Right lobe of liver (tissue), 6 donors: ENCODE data around the gene CAPSL. TPM values are rescaled to one million over a fixed set of nuclear protein-coding genes. Genes with fewer than 3 reads are reported as not detected.
A peak's percentile ranks its signal among the peaks of the same experiment; 100 is the strongest.
"Not testable (repeated sequence)": the region's sequence is repeated elsewhere in the genome, so short reads cannot be mapped to it uniquely, and the experiment has no call there.

ENCODE experiments used
- ATAC-seq, 4 donors: fragments of 200-7000 bp; cut with Tn5 transposase; one replicate each; pipeline ENCODE4 v1.9.1; 2020; ENCODE audit warnings: mild to moderate bottlenecking in 4 of 4, moderate library complexity in 4 of 4
- DNase-seq, 3 donors: peaks; one replicate each; pipeline ENCODE4 v3.0.0-alpha.2; 2020
- H3K27ac ChIP-seq, 3 donors: fragments of 200-600 bp; one replicate each; pipeline ENCODE4 v1.8.0; 2022
- H3K27me3 ChIP-seq, 2 donors: fragments of 200-600 bp; one replicate each; pipeline ENCODE4 v1.8.0; 2022
- H3K36me3 ChIP-seq, 4 donors: fragments of 200-600 bp; sonication (generic) in 1 of 4; one replicate each; pipeline versions ENCODE4 v1.5.1 to v1.8.0; 2017 to 2022; ENCODE audit warnings: control low read depth in 1 of 4
- H3K4me1 ChIP-seq, 4 donors: fragments of 200-600 bp; sonication (generic) in 1 of 4; one replicate each; pipeline versions ENCODE4 v1.5.1 to v1.8.0; 2017 to 2022; ENCODE audit warnings: control low read depth in 1 of 4
- H3K4me3 ChIP-seq, 3 donors: fragments of 200-600 bp; one replicate each; pipeline ENCODE4 v1.8.0; 2022
- H3K9me3 ChIP-seq, 4 donors: fragments of 200-600 bp; sonication (generic) in 1 of 4; one replicate each; pipeline versions ENCODE4 v1.5.1 to v1.8.0; 2017 to 2022; ENCODE audit warnings: control low read depth in 1 of 4
- POLR2A ChIP-seq: fragments of 450-650 bp; IDR thresholded peaks from one replicate; pipeline ENCODE4 v1.6.1; 2017; ENCODE audit warnings: antibody characterized with exemption, mild to moderate bottlenecking
- WGBS: methylation state at CpG from one replicate; pipeline ENCODE4 v1.1.6; 2018; ENCODE audit warnings: low coverage, low lambda C conversion rate; ENCODE audit not compliant: insufficient coverage; ENCODE audit errors: missing lambda C conversion rate; 5-methylcytosine and 5-hydroxymethylcytosine counted together
- intact Hi-C, 2 donors: fragments of 100-400 bp; cut with DNase I; formaldehyde crosslinking; loops; one replicate each; pipeline versions ENCODE4 v1.11.2 to v1.14.1; 2022
- total RNA-seq, 6 experiments: library from RNA; depleted of rRNA in 2 of 6; stranded (reverse); fragments of >200 nt in 2 of 6; fragmentation: NEBNext Ultra II Directional in 3 of 6; extraction: Animal tissue kit (Norgen Biotek cat#: 25700) in 3 of 6; gene quantifications; one replicate each; pipeline versions ENCODE4 v1.1.0 to v1.2.4, GENCODE V29; 2016 to 2023
- TF ChIP-seq, protein P1 (sequence below), 4 donors: fragments of 200-600 bp in 3 of 4; fragments of 450-650 bp in 1 of 4; IDR thresholded peaks; one replicate each; pipeline versions ENCODE4 v1.5.1 to v1.8.0; 2016 to 2022; ENCODE audit warnings: antibody characterized with exemption in 4 of 4, mild to moderate bottlenecking in 2 of 4
- donor health status: DM: no; HTN: yes; CAD: no.
- donor health status: DM: no; HTN: no; CAD: no.
- donor health status: DM: no; HTN: no; CAD: no.
- donor health status: DM: no; HTN: yes; CAD: no.
- donor health status: DM: no; HTN: yes; CAD: no.

CAPSL gene
- total RNA-seq, 6 experiments from 2014 or later = not detected

DNA sequence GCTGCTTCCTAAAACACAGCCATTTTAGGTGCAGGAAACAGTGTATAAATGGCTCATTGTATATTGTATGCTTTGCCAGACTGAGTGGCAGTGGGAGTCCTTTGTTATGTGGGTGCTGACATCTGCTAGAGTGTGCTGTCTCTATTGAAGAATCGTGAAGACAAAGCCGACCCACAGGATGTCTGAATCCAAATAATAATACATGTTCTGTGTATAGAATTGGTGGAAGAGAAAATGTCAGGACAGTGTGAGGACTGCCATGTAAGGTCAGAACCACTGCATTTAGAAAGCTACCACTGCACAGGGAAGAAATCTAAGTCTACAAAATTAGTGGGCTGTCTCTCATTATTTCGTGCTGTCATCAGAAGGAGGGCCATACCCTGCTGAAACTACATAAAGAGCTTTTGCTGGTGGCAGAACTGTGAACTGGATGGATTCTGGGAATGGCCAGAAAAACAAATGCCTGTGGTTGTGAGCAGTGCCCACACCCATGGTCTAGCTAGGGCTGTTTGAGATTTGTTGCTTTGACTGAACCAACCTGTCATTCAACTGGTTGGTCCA lies 79.2 kb downstream of the CAPSL start:
- no peak for TF ChIP-seq POLR2A
- TF ChIP-seq, protein P1, sequence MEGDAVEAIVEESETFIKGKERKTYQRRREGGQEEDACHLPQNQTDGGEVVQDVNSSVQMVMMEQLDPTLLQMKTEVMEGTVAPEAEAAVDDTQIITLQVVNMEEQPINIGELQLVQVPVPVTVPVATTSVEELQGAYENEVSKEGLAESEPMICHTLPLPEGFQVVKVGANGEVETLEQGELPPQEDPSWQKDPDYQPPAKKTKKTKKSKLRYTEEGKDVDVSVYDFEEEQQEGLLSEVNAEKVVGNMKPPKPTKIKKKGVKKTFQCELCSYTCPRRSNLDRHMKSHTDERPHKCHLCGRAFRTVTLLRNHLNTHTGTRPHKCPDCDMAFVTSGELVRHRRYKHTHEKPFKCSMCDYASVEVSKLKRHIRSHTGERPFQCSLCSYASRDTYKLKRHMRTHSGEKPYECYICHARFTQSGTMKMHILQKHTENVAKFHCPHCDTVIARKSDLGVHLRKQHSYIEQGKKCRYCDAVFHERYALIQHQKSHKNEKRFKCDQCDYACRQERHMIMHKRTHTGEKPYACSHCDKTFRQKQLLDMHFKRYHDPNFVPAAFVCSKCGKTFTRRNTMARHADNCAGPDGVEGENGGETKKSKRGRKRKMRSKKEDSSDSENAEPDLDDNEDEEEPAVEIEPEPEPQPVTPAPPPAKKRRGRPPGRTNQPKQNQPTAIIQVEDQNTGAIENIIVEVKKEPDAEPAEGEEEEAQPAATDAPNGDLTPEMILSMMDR (IDR thresholded peaks at IDR 0.05) = no peak
- intact Hi-C loops = no loop called here
- WGBS = 39% methylated on average over 3 of the region's 3 CpGs
- no peak overlapping the region for H3K27ac ChIP-seq
- H3K4me3 ChIP-seq = no peak overlapping the region
- no peaks in the 10 kb centered on the region for H3K9me3 ChIP-seq
- no peaks in the 10 kb centered on the region for H3K27me3 ChIP-seq
- no peak for DNase-seq
- H3K4me1 ChIP-seq = no peaks in the 10 kb centered on the region
- no peaks in the 10 kb centered on the region for H3K36me3 ChIP-seq
- ATAC-seq = no peak

DNA sequence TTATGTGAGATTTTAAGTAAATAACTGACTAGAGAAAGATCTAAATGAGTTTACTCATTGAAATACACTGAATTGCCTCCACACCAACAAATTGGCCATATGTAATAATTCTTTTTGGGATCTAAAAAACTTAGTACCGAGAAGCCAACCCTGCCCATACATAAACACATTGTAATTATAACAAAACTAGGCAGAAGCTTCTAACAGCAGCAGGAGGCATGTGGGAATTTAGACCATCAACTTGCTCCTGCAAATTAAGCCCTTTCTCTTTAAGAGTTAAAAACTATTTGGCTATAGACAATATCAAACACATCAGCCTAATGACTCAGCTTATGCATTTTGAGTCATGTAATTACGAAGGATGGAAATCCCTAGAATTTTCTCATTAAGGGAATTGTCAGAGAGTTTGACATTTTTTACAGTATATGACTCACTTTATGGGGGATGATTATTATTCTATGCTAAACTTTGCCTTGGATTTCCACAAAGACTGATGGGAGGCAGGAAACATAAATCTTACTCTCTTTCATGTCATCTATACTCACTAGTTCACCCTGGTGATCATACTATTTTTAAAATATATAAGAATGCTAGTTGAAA lies 80.7 kb downstream of the CAPSL start:
- no peak for DNase-seq
- Histone ChIP-seq H3K36me3 (no peaks in the 10 kb centered on the region), H3K27ac (no peak overlapping the region), H3K4me1 (no peaks in the 10 kb centered on the region), H3K9me3 (no peaks in the 10 kb centered on the region), H3K4me3 (no peak overlapping the region), H3K27me3 (no peaks in the 10 kb centered on the region)
- intact Hi-C loops = no loop called here
- WGBS = 31% methylated on average over 2 of the region's 2 CpGs
- TF ChIP-seq POLR2A = no peak
- TF ChIP-seq, protein P1 (IDR thresholded peaks at IDR 0.05) = no peak
- no peak for ATAC-seq

DNA sequence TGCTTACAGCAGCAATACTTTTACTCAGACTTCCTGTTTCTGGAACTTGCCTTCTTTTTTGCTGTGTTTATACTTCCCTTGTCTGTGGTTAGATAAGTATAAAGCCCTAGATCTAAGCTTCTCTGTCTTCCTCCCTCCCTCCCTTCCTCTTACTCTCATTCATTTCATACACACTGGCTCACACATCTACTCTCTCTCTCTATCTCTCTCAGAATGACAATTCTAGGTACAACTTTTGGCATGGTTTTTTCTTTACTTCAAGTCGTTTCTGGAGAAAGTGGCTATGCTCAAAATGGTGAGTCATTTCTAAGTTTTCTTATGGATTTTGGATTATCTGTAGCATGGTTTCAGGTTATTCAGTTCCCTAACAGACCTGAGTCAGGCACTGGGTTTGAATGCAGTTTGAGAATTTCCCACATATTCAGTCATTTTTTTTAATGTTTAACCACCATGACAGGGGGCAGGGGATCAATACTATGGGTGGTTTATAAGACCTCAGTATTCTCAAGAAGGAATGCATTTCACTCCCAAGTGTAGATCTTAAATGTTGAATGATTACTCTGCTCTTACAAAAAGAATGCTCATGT lies 81.6 kb downstream of the CAPSL start, which contains the start of gene IL7R:
TSS of gene IL7R (plus strand) at position 127 of the 587 bp plus-strand sequence. CDS start at position 214, 87 bp downstream.
- TF ChIP-seq POLR2A = peak; percentile 33
- TF ChIP-seq, protein P1 (IDR thresholded peaks at IDR 0.05) = no peak
- ATAC-seq (peak in 3 of 4 donors; percentile 48 to 69 (median 68)), DNase-seq (no peak)
- Histone ChIP-seq H3K27ac (no peak within 1 kb of the TSS), H3K36me3 (no peaks in the 10 kb centered on the region), H3K4me3 (no peak within 1 kb of the TSS), H3K9me3 (no peaks in the 10 kb centered on the region), H3K27me3 (no peaks in the 10 kb centered on the region), H3K4me1 (no peaks in the 10 kb centered on the region)
- WGBS = 20% methylated on average over 1 of the region's 1 CpG
- intact Hi-C loops = no loop called here

DNA sequence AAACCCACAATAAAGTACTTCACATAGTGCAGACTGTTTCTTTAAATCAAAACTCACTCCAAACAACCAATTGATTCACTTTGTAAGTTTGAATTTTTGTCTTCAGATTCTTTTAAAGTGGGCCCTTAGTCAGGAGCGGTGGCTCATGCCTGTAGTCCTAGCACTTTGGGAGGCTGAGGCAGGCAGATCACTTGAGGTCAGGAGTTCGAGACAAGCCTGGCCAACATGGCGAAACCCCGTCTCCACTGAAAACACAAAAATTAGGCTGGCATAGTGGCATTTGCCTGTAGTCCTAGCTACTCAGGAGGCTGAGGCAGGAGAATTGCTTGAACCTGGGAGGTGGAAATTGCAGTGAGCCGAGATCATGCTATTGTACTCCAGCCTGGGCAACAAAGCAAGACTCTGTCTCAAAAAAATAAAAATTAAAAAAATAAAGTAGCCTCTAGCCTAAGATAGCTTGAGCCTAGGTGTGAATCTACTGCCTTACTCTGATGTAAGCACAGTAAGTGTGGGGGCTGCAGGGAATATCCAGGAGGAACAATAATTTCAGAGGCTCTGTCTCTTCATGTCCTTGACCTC lies 82.1 kb downstream of the CAPSL start:
- ATAC-seq = peak in 1 of 4 donors; percentile 57
- H3K36me3 ChIP-seq, H3K4me1 ChIP-seq, intact Hi-C loops, H3K27ac ChIP-seq, H3K4me3 ChIP-seq, DNase-seq, H3K27me3 ChIP-seq, H3K9me3 ChIP-seq: not testable (repeated sequence)
- WGBS = 84% methylated on average over 5 of the region's 5 CpGs

DNA sequence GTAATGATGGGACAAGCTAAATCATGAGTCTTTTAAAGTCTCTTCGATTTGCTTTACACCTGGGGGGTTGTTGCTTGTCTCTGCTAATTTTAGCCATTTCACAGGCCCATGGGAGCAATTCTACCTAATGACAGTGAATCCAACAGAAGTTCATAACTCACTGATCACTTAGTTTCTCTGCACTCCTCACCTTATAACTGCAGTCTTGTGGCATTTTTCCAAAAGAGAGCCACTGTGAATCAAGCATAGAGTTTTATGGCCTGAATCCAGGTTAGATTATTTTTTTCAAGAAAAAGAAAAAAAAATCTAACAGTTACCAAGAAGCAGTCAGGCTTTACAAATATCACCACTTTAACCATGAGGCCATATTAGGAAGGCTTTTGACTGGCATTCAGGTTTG lies 83.2 kb downstream of the CAPSL start:
- DNase-seq (no peak), ATAC-seq (no peak)
- Histone ChIP-seq H3K4me3 (no peak overlapping the region), H3K36me3 (no peaks in the 10 kb centered on the region), H3K27ac (no peak overlapping the region), H3K9me3 (no peaks in the 10 kb centered on the region), H3K4me1 (no peaks in the 10 kb centered on the region), H3K27me3 (no peaks in the 10 kb centered on the region)
- intact Hi-C loops = no loop called here
- 45% methylated on average over 1 of the region's 1 CpG for WGBS
- TF ChIP-seq, protein P1 (IDR thresholded peaks at IDR 0.05) = no peak
- TF ChIP-seq POLR2A = no peak
